Mesothelial cell of epicardium (in vitro differentiated cells): ENCODE results near the gene USE1. TPM values are rescaled to one million over a fixed set of nuclear protein-coding genes. Genes with fewer than 3 reads are reported as not detected.

Experiments
- DNase-seq, 2 experiments: peaks; one replicate each; pipeline ENCODE4 v3.0.0; 2021; ENCODE audit warnings: low spot score in 2 of 2; ENCODE audit not compliant: unreplicated experiment in 2 of 2
- H3K27ac Mint-ChIP-seq: 2 replicates; pipeline ENCODE4 v1.8.0; 2021; ENCODE audit warnings: mixed read lengths
- H3K27me3 Mint-ChIP-seq: 2 replicates; pipeline ENCODE4 v1.8.0; 2021; ENCODE audit warnings: low read depth, mixed read lengths
- H3K36me3 Mint-ChIP-seq: 2 replicates; pipeline ENCODE4 v1.8.0; 2021; ENCODE audit warnings: mixed read lengths
- H3K4me1 Mint-ChIP-seq: 2 replicates; pipeline ENCODE4 v1.8.0; 2021; ENCODE audit warnings: mixed read lengths
- H3K4me3 Mint-ChIP-seq: 2 replicates; pipeline ENCODE4 v1.8.0; 2021; ENCODE audit warnings: mild to moderate bottlenecking, moderate library complexity, mixed read lengths
- H3K9me3 Mint-ChIP-seq: 2 replicates; pipeline ENCODE4 v1.8.0; 2021; ENCODE audit warnings: mixed read lengths
- total RNA-seq: library from RNA; stranded (reverse); gene quantifications from 3 replicates; pipeline ENCODE4 v1.2.1, GENCODE V29; 2021
- TF ChIP-seq, protein P1 (sequence below): fragments of 200-600 bp; sonication (generic); IDR thresholded peaks from one replicate; pipeline ENCODE4 v1.5.0; 2021; ENCODE audit warnings: antibody characterized with exemption; ENCODE audit not compliant: unreplicated experiment

Gene USE1
- total RNA-seq, 1 donor from 2014 or later, result 25.8 TPM

DNA sequence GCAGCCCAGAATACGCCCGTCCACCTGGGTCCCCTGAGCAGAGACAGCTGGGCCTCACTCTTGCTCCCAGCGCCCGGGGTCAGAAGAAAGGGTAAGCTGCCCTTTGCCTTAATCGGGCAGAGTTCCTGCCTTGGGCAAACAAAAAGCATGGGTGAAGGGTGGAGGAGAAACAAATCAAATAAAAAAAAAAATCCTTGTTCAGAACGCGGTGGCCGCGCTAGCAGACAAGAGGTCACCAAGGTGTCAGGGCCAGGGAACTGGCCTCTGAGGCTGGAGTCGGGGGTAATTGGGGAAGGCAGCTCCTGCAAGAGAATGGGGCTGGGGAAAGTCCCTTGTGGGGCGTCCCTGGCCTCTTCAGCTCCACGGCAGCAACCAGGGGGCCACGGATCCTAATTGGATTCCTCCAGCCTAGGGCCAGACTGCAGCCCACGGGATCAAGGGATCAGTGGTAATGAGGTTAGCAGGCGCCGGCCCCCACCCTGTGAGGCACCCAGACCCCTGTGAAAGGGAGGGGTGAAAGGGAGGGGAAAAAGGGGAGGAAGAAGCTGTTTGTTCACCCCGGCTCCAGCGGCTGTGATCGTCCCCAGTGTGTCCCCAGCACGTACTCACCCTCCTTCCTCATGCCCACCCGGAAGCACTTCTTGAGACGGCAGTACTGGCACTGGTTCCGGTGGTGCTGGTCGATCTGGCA lies 25.1 kb downstream of the USE1 start:
- H3K27me3 Mint-ChIP-seq, result no peaks in the 10 kb centered on the region
- no peak for DNase-seq
- H3K4me1 Mint-ChIP-seq, result peaks cover 36% of the 10 kb centered on the region
- peaks cover 7% of the 10 kb centered on the region for H3K36me3 Mint-ChIP-seq
- no peaks in the 10 kb centered on the region for H3K9me3 Mint-ChIP-seq
- H3K4me3 Mint-ChIP-seq, result no peak overlapping the region
- H3K27ac Mint-ChIP-seq, result peak overlapping the region; percentile 64
- TF ChIP-seq, protein P1, sequence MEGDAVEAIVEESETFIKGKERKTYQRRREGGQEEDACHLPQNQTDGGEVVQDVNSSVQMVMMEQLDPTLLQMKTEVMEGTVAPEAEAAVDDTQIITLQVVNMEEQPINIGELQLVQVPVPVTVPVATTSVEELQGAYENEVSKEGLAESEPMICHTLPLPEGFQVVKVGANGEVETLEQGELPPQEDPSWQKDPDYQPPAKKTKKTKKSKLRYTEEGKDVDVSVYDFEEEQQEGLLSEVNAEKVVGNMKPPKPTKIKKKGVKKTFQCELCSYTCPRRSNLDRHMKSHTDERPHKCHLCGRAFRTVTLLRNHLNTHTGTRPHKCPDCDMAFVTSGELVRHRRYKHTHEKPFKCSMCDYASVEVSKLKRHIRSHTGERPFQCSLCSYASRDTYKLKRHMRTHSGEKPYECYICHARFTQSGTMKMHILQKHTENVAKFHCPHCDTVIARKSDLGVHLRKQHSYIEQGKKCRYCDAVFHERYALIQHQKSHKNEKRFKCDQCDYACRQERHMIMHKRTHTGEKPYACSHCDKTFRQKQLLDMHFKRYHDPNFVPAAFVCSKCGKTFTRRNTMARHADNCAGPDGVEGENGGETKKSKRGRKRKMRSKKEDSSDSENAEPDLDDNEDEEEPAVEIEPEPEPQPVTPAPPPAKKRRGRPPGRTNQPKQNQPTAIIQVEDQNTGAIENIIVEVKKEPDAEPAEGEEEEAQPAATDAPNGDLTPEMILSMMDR, result no peak

DNA sequence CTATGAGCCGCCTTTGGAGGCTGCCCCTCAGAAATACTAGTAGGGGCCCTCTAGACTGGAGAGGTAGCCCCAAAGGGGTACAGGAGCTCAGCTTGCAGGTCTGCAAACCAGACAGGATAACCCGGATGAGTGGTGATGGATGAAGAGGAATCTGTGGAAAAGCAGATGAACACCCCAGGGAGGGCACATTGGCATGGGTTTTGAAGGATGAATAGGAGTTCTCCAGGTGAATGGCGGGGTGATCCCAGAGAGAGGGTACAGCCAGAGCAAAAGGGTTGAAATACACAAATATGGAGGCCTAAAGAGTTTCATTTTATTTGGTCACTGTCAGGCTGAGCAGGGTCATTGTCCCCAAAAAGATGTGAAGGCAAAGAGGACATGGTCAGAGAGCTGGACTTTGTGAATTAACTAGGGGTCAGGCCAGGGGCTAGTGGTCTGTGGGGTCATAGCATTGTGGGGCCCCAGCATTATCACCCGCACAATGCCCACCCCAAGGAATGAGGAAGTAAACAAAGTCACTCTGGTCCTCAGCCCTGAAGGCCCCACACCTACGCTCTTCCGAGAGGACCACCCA lies 25.8 kb downstream of the USE1 start:
- Mint-ChIP-seq H3K9me3 (no peaks in the 10 kb centered on the region), H3K4me1 (peaks cover 36% of the 10 kb centered on the region), H3K4me3 (no peak overlapping the region), H3K36me3 (peaks cover 7% of the 10 kb centered on the region), H3K27ac (peak overlapping the region; percentile 48), H3K27me3 (no peaks in the 10 kb centered on the region)
- TF ChIP-seq, protein P1, result no peak
- DNase-seq, result no peak

DNA sequence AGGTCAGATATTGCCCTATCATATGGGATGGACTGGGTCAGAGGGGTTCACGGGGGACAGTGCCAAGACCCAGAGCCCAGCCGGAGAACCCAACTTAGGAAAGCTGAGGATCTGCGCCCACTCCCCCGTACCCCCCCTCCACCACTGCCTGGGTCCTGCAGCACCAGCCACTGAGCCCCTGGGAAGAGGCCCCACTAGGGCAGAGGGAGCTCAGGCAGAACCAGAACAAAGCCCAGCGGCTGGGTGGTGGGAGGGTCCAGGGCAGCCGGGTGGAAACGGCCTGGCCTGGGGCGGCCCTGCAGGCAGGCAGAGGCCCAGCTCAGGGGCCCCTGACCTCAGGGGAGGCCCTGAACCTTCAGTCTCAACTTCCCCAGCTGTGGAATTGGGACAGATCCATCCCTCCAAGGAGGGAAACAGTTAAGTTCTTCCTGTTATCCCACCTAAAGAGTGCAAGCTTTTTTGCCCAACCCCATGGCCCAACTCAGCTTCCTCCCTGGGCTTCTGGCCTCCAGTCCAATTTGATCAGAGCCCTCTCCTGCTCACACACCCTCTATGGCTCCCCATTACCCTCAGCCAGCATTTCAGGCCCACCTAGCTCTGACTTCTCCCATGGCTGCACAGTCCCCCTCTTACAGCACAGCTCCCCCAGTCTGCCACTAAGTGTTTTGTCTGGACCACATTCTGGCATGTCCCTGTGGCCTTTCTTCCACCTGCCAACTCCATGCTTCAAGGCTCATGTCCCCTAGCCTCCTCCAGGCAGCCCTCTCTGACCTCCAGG lies 27.5 kb downstream of the USE1 start:
- Mint-ChIP-seq H3K4me1 (peaks cover 41% of the 10 kb centered on the region), H3K36me3 (peaks cover 7% of the 10 kb centered on the region), H3K4me3 (peak overlapping the region; percentile 89), H3K27me3 (no peaks in the 10 kb centered on the region), H3K9me3 (no peaks in the 10 kb centered on the region), H3K27ac (peak overlapping the region; percentile 69)
- DNase-seq, result no peak
- TF ChIP-seq, protein P1, result no peak

GRCh38 chr19:17243211-17243829 lies 28.2 kb downstream of the USE1 start:
- no peaks in the 10 kb centered on the region for H3K27me3 Mint-ChIP-seq
- TF ChIP-seq, protein P1, result no peak
- no peak for DNase-seq

GRCh38 chr19:17243830-17244617 lies 28.9 kb downstream of the USE1 start:
- TF ChIP-seq, protein P1, result no peak
- H3K4me3 Mint-ChIP-seq, result peak overlapping the region; percentile 89
- H3K36me3 Mint-ChIP-seq, result no peaks in the 10 kb centered on the region
- no peaks in the 10 kb centered on the region for H3K27me3 Mint-ChIP-seq
- no peak for DNase-seq
- H3K4me1 Mint-ChIP-seq, result peaks cover 49% of the 10 kb centered on the region
- H3K27ac Mint-ChIP-seq, result peak overlapping the region; percentile 89
- H3K9me3 Mint-ChIP-seq, result no peaks in the 10 kb centered on the region

More at GRCh38 chr19:17243211-17243829, 28.2 kb downstream of the USE1 start:
- Mint-ChIP-seq H3K36me3 (peaks cover 2% of the 10 kb centered on the region), H3K9me3 (no peaks in the 10 kb centered on the region), H3K27ac (peak overlapping the region; percentile 89), H3K4me1 (peaks cover 44% of the 10 kb centered on the region), H3K4me3 (peak overlapping the region; percentile 89)
